ENCODE results near the gene CPNE7.
"Not testable (repeated sequence)": the region's sequence is repeated elsewhere in the genome, so short reads cannot be mapped to it uniquely, and the experiment has no call there.

CPNE7 gene

DNA sequence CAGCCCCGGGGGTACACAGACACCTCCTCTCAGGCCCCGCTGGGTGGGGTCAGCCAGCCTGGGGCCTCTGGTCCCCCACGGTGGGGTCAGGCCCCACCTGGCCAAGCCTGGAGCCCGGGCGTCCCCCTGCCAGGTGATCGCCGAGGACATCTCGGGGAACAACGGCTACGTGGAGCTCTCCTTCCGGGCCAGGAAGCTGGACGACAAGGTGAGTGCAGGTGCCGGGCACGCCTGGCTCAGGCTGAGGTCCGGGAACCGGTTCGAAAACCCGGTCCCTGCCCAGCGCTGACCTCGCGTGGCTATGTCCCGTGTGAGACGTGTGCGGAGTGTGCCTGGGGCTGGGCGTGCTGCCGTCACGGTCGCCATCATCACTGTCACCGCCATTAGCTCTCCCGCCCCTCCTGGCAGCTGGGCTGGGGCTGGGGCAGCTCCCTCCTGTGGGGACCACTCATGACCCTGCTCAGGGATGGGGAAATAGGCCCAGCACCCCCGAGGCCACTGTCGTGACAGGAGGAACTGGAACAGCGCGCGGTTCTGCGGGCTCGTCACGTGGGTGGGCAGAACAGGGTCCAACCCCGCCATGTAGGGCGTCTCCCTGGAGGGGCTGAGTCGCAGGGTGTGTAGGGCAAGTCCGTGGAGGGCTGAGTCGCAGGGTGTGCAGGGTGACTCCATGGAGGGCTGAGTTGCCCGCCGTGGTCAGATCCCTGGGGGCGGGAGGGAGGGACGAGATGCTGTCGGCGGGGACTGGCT, 8.5 kb downstream of the CPNE7 start:
- no peak for DNase-seq

DNA sequence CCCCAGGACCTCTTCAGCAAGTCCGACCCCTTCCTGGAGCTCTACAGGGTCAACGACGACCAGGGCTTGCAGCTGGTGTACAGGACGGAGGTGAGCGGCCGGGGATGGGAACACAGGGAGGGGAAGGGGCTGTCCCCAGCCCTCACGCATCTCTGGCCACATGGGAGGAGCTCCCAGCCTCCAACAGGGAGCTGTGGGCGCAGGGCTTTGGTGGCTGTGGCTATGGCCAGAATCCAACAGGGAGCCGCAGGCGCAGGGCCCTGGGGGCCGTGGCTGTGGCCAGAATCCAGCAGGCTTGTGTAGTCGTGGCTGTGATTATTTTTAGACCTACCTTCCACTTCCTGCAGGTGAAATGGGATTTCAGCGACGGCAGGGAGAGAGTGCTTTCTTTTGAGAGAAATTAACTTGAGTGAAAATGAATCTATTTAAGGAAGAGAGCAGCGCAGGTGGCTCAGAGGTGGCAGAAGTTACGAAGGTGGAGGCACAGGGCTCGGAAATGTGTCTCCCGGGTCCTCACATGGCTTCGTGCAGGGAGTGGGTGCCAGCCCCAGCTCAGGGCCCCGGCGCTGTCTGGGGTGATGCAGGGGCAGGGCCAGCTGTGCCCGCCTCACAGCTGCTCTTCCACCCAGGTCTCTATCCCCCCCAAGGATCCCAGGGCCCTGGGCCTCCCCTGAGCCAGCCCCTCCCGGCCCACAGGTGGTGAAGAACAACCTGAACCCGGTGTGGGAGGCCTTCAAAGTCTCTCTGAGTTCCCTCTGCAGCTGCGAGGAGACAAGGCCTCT, 9.4 kb downstream of the CPNE7 start:
- DNase-seq, result no peak

DNA sequence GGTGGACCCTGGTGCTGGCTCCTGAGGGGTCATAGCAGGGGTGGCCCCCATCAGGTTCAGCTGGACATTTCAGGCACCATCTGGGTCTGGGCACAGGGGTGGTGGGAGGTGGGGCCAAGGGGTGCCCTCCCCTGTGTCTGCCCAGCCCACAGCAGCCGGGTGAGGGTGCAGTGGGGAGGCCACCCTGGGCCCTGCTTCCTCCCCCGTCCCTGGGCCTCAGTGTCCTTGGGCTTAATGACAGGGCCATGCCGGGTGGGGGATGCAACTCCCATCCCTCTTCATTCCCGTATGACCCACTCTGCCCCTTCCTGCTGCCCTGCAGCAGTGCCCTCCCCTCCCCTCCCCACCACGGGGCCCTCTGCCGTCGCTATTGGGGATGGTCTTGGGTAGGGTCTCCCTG, 10.7 kb downstream of the CPNE7 start:
- no peak for DNase-seq

DNA sequence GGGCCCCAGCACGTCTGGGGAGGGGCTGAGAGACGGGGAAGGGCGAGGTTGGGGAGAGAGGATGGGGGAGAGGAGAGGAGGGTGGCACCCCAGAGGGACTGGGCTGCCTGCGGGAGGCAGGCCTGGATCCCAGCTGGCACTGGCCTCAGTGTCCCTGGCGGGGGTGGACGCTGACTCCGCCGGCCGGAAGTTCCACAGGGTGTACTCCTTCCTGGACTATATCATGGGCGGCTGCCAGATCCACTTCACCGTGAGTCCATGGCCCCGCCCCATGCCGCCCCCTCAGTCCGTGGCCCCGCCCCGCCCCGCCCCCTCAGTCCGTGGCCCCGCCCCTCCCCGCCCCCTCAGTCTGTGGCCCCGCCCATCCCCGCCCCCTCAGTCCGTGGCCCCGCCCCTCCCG, 11.3 kb downstream of the CPNE7 start:
- DNase-seq, result no peak

DNA sequence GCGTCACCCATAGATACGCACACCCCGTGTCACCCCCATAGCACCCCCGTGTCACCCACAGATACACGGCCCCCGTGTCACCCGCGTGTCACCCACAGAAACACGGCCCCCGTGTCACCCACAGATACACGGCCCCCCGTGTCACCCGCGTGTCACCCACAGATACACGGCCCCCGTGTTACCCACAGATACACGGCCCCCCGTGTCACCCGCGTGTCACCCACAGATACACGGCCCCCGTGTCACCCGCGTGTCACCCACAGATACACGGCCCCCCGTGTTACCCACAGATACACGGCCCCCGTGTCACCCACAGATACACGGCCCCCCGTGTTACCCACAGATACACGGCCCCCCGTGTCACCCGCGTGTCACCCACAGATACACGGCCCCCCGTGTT, 12.1 kb downstream of the CPNE7 start:
- DNase-seq, result not testable (repeated sequence)

DNA sequence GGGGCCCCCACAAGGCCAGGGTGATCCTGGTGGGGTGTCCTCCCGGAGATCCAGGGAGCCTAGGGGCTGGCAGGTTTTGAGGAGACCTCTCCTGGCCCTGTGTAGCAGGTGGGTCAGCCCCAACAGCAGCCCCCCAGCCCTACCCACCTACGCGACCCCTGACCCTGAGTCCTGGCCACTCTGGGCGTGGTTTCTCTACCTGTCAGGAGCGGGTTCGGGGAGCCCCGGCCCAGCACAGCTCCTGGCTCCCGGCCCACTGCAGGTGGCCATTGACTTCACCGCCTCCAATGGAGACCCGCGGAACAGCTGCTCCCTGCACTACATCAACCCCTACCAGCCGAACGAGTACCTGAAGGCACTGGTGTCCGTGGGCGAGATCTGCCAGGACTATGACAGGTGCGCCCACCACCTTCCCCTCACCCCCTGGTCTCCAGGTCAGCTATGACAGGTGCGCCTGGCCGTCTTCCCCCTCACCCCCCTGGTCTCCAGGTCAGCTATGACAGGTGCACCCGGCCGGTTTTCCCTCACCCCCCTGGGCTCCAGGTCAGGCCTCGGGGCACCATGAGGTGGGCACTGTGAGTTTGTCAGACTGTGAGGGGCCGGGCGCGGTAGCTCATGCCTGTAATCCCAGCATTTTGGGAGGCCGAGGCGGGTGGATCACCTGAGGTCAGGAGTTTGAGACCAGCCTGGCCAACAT, 13.0 kb downstream of the CPNE7 start:
- no peak for DNase-seq

DNA sequence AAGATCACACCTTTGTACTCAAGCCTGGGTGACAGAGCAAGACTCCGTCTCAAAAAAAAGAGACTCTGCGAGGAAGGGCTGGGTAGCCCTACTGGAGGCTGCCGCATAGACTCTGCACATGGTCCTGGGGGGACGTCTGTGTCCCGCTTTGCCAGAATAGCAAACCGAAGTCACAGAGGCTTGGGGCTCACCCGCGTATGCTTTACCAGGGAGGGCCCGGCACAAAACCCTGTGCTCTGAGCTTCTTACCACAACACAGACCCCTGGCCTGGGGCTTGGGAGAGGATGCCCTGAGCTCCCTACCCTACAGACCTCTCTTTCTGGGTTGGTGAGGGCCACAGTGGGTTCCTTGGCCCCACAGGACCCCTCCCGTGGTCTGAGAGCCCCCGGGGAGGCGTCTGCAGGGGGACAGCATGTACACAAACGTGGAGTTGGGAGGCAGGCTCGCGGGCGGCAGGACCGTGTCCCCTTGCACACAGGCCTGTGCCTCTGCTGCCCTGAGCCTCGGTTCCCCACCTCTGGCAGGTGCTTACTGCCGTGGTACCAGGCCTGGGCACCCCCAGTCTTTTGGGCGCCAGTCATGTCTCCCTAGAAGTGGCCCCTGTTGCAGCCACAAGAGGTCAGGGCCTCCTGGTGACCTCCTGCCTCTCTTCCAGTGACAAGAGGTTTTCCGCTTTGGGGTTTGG, 13.8 kb downstream of the CPNE7 start:
- DNase-seq, result no peak

DNA sequence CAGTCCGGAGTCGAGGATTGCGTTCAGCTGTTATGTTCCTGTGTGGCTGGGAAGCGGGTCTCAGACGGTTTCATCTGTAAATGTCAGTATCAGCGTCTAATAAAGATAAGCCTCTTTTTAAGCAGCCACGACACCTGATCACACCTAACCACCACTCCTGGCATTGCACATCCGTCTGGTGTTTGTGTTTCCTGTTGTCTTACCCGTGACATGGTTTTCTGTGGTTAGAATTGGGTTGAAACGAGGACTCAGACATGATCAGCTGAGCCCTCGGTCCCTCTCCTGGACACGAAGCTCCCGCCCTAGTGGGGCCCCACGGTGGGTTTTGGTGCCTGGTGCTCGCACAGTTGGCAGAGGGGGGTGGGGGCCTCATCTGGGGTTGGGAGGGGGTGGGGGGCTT, 18.3 kb downstream of the CPNE7 start:
- DNase-seq, result peak; percentile 78

DNA sequence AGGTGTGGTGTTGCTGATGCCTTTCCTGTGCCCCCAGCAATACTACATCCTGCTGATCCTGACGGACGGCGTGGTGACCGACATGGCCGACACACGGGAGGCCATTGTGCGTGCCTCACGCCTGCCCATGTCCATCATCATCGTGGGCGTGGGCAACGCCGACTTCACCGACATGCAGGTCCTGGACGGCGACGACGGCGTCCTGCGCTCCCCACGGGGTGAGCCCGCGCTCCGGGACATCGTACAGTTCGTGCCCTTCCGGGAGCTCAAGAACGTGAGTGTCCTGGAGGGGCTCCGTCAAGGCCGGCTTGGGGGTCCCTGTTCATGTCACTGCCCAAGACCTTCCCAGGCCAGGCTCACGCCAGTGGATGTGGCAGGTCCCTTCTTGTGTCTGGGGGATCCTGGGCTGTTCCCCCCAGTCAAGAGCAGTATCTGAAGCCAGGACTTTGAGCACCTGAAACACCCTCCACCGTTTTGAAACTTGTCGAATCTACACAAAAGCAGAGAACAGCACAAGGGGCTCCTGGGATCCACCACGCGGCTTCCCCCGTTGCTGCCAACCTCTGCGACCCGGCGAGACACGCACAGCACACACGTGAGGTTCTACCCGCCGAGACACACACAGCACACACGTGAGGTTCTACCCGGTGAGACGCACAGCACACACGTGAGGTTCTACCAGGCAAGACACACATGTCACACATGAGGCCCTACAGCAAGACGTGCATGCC, 19.9 kb downstream of the CPNE7 start:
- no peak for DNase-seq

DNA sequence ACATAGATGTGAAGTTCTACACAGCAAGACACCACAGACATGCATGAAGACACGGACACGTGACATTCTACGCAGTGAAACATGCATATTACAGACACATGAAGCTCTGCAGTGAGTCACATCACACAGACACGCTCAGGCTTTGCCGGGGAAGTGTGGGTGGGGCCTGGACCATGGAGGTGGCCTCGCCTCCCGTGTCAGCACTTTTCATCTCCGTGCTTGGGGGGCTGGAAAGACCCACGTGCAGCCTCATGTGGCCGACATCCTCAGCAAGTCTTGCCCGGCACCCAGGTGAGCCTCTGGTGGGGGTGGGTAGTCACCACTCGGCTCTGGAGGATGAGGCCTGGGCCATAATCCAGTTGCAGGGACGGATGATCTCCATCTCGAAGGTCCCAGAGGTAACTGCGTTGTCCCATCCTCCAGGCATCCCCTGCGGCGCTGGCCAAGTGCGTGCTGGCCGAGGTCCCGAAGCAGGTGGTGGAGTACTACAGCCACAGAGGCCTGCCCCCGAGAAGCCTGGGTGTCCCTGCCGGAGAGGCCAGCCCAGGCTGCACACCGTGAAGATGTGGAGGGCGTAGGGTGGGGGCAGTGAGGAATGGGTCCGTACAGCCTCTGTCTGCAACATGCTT, 20.6 kb downstream of the CPNE7 start:
- DNase-seq, result no peak

DNA sequence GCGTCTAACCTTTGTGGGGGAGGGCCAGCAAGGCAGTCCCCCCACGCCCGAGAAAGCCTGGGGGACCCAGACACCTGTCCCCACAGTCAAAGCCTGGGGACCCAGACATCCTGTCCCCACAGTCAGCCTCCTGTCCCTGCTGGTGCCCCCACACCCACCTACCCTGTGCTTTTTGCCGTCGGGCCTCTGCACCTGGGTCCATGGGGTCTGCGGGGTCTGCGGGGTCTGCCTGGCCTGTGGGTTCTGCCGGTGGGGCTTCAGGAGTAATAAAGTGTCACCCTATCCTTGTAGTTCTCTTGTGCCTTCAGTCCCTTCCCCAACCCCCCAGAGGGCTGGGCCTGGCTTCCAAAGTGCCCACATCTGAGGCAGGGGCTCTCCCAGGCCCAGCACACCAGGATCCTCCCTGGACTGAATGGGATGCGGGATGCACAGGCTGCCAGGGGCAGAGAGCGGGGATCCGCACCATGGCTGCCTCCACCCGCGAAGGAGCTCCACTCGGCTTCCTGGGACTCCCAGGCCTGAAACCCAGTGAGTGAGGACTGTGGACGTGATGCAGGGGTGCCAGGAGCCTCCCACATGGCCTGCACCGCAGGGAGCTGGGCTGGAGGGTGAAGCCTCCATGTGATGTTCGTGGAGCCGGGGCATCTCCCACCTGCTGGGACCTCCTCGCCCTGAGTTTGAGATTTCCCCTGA, 21.5 kb downstream of the CPNE7 start:
- no peak for DNase-seq

DNA sequence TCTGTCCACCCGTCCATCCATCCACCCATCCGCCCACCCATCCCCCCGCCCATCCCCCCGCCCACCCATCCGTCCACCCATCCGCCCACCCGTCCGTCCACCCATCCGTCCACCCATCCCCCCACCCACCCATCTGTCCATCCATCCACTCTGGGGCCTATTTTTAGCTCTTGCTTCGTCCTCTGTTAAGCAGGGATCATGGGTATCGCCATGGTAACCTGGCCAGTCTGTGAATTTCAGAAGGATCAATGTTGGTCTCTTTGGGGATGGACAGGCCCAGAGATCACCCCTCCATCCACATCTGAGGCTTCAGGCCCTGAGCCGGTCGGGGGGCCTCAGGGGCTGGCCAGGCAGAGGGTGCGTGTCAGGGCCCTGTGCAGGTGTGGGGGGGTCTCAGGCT, 22.6 kb downstream of the CPNE7 start:
- no peak for DNase-seq

DNA sequence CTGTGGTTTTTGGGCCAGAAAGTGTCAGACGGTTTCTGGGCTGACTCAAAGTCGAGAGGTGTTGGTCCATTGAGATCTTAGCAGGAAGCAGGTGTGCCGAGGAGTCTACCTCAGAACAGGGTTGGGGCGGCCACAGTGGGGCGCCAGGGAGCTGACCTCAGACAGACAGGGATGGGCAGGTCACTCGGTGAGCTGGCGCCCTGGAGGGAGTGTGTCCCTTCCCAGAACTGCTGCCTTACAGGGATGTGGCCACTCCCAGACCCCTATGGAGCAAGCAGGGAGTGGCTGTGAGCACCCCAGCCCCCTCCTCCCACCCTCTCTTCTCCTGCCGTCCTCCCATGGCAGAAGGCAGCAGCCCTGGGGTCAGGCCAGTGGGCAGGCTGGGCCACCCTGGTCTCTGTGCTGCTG, 23.9 kb downstream of the CPNE7 start:
- no peak for DNase-seq

DNA sequence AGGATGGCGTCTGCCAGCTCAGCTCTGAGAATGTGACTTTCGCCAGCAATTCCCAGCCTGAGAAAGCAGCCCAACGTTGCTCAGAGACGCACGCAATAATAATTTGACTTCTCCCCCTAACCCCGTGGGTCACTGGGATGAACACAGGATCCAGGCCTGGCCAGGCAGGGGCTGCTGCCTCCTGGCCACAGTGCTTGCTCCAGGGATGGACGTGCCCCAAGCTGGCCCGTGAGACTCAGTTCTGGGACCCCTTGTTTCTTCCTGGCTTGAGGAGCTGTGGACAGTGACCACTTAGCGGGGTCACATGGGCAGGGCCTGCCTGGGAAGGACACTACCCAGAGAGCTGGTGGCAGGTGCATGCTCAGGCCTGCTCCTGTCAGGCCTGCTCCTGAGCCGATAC, 24.3 kb downstream of the CPNE7 start:
- no peak for DNase-seq

DNA sequence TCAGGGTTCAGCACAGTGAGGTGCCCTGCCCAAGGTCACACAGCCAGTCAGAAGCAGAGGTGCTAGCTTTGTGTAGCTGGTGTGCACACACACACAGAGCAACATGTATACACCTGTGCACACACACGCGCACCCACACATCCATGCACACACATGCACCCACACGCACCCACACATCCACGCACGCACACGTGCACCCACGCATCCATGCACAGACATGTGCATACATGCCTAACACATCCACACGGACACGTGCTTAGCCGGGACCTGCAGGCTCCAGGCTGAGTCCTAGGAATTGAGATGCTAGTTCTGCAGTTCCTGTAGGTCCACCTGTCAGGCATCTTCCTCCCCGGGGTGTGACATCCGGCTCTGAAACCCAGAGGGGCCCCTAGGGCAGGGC, 24.9 kb downstream of the CPNE7 start:
- no peak for DNase-seq

DNA sequence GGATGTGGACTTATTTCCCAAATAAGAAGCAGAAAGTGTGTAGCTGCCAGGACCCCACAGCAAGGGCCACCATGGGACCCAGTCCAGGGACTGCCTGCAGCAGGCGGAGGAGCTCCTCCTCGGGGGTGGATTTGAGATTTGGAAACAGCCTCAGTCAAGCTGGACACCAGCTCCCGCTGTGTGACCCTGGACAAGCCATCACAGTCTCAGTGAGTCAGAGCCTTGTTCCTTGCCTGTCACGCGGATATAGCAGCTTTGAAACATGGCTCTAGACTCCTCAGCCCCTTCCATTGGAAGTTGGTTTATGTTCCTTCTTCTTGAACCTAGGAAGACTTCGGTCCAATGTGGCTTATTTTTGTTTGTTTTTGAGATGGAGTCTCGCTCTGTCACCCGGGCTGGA, 25.4 kb downstream of the CPNE7 start:
- DNase-seq, result no peak

DNA sequence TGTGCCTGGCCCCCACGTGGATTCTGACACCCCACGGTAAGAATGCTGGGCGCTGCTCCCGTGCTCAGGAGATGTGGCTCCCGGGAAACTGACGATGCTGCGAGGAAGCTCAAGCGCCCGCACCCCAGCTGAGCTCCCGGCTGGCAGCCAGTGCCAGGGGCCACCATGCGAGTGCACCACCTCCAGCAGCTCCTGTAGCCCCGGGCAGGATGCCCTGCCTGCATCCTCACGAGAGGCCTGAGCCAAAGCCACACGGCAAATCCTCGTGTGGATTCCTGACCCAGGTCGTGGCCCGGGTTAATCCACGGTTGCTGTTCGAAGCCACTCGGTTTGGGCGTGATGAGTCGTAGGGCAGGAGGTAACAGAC, 26.3 kb downstream of the CPNE7 start:
- no peak for DNase-seq

DNA sequence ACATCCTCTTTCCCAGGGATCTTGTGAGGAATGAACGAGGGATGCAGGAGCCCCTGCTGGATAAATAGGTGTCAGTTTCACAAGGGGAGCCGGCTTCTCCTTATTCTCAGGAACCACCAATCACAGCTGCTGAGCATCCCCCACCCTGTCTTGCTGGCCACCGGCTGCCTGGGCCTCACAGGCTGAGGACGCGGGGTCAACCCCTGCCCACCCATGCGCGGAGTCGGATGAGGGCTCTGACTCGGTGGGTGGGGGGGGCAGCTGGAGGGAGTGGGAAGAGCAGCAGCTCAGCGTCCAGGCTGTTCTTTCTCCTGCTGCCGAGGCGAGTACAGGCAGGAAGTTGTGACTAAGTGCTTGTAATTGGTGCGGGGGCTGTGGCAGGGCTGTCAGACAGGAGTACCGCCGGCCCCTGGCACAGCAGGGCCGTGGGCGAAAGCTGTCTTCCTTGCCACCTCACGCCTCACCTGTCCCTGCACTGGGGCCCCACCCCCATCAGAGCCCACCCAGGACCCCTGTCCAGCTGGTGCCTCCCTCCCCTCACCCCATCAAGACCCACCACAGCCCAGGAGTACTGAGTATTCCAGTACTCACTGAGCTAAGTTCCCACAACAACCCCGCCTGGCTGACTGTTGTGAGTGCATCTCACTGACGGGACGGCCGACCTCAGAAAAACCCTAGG, 26.9 kb downstream of the CPNE7 start:
- DNase-seq, result peak; percentile 38

DNA sequence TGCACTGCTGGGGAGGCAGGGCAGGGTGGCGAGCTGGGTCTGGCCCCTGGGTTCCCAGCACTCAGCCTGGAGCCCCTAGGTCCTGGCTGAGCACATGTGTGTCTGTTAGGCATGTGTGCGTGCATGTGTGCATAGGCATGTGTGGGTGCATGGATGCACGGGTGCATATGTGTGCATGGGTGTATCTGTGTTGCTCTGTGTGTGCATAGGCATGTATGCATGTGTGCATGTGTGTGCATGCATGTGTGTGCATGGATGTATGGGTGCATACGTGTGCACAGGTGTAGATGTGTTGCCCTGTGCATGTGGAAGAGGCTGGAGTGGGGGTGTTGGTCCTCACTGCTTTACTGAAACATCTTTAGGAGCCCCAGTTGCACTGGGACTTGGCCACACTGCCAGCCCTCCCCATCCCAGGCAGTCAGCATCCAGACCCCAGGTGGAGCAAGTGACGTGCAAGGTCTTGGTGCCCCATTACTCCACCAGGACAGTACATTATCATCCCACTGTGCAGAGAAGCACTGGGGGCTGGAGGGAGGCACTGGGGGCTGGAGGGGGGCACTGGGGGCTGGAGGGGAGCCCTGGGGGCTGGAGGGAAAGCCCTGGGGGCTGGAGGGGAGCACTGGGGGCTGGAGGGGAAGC, 27.5 kb downstream of the CPNE7 start:
- no peak for DNase-seq

DNA sequence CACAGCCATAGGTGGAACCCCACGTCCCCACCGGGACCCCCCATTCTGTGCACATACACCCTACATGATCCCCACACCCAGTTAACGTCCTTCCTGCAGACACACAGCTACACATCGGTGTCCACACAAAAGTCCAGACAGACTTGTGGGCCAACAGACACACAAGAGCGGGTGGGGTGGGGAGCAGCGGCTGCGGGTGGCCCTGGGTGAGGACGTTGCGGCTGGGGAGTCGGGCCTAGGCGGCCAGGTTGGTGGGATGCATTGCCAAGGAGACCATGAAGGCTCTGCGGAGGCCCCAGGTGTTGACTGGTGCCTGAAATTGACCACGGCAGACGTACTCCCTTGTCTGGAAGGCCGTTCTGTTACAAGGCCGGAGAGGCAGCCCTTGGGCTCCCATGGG, 29.2 kb downstream of the CPNE7 start:
- no peak for DNase-seq

Data from central memory CD4-positive, alpha-beta T cell (primary cell).